GM18520 (cell line): ENCODE measurements around the gene SAT1.

Experiments used
- ATAC-seq: cut with Tn5 transposase; IDR thresholded peaks from one replicate; pipeline ENCODE4 v1.9.1; 2021; ENCODE audit not compliant: unreplicated experiment

SAT1 gene

DNA sequence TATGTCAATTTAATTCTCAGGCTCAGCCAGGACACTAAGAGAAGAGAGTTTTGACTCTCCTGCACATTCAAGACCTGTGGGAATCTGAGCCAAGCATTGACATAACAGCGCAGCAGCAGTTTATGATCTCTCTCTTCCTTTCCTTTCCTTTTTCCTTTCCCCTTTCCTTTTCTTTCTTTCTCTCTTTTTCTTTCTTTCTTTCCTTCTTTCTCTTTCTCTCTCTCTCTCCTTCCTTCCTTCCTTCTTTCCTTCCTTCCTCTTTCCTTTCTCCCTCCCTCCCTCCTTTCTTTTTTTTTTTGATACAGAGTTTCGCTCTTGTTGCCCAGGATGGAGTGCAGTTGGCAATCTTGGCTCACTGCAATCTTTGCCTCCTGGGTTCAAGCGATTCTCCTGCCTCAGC is 21.6 kb downstream of the SAT1 start:
- ATAC-seq, result no peak

DNA sequence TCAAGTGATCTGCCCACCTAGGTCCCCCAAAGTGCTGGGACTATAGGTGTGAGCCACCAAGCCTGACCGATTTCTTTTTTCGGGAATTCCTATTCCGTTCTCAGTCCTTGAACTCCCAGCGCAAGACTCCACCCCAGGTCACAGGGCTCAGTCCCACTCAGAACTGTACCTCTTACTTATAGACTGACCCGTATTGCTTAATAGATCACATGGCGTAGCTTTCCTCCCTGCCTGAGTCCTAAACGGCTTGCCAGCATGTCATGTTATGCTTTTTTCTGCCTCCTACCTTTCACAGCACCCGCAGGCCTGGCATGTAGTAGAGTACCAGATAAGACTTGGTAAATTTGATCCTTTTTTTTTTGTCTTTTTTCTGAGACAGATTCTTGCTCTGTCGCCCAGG is 22.4 kb downstream of the SAT1 start:
- no peak for ATAC-seq

DNA sequence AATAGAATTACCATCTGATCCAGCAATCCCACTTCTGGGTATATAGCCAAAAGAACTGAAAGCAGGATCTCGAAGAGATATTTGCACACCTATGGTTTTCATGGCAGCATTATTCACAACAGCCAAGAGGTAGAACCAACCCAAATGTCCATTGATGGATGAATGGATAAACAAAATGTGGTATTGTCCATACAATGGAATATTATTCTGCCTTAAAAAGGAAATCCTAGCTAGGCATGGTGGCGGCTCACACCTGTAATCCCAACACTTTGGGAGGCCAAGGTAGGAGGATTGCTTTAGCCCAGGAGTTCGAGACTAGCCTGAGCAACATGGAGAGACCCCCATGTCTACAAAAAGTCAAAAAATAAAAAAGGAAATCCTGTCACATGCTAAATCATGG is 27.3 kb downstream of the SAT1 start:
- no peak for ATAC-seq

DNA sequence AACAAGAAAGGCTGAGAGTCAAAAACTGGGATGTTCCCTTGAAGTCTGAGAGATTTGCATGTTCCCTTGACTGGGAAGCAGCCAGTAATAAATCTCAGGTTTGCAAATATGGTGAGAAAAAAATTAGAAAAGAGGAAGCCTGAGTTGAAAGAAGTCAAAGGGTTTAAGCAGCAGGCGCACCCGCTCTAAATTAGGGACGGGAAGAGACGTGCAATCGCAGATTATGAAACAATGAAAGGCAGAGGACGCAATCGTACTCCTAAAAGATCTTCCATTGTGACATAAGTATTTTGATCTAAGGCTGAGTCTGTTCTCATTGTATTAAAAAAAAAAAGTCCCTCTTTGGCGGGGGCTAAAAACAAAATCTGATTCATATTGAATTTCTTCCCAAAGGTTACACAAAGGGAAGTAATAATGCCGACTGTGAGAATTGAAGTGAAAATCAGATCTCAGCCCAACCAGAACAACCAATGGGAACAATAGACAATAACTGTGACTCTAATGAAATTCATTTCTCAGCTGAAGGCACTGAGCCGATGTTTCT is 28.2 kb downstream of the SAT1 start:
- no peak for ATAC-seq

DNA sequence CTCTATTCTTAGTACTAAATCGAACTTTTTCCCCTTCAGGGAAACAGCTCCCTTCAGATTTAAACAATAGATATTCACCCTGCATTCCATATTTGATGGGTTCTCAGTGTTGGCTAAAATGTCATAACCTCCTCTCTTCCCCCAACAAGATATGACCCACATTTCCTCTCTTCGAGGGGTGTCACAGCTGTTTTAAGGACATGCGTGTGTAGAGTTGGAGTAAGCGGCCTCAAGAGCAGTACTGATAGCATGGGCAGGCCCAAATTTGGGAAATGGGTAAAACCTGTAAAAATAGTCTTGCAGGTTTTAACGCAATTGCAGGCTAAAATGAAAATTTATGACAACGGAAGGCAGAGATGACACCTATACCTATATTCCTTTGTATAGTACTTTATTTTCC is 28.7 kb downstream of the SAT1 start:
- no peak for ATAC-seq

DNA sequence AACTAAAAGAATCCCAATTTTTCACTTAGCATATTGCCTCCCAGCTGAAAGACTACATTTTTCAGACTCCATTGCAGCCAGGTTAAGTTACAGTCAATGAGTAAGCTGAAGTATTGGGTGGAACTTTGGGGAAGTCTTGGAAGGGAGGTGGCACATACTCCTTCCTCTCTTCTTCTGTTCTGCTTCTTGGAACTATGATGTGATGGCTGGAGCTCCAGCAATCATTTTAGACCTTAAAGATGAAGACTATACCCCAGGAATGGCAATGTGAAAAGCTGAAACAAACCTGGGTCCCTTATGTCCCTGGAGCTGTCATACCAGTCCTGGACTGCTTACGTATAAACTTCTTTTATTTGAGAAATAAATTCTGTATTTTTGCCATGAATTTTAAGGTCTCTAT is 30.8 kb downstream of the SAT1 start:
- ATAC-seq, result no peak

DNA sequence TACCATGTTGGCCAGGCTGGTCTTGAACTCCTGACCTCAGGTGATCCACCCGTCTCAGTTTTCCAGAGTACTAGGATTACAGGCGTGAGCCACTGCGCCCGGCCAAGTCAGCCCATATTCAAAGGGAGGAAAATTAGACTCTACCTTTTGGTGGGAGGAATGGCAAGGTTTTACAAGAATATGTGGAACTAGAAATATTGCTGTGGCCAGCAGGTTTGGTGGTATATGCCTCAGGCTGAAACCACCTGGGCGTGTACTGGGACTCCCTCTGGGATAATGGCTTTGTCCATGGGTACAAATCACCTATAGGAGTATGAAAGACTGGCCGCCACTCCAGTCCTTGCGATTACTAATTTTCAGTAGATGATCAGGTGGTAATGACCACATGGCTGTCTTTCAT is 32.4 kb downstream of the SAT1 start:
- no peak for ATAC-seq

DNA sequence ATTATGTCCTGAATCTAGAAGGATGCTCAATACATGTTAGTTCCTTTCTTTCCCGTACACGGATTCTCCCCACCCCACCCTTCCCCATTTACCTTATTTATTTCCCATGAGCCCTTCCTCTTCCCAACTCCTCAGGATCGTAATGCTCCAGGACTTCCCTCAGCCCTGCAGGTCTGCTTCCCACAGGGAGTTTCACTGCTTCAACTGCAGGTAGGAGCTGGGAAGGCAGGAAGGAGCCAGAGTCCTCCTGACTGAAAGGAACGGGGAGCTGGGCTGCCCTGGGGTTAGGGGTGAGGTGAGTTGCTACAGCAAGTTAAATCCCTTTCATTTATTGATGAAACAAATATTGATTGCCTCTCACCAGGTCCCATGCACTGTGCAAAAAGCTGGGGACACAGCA is 33.2 kb downstream of the SAT1 start:
- no peak for ATAC-seq

DNA sequence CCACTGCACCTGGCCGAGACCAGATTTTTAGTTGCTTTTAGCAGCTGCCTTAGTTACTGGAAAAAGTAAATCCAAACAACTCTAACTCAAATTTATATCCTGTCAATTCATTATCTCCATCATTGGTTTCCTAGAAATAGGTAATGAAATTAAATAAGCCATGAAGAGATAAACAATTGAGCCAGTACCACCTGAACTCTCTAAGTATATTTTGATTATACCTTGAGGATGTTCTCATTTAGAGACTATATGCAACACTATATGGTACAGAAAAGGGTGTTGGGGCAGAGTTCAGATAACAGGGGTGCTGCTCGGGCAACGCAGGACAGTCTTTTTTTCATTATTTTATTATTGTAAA is 35.0 kb downstream of the SAT1 start:
- no peak for ATAC-seq

DNA sequence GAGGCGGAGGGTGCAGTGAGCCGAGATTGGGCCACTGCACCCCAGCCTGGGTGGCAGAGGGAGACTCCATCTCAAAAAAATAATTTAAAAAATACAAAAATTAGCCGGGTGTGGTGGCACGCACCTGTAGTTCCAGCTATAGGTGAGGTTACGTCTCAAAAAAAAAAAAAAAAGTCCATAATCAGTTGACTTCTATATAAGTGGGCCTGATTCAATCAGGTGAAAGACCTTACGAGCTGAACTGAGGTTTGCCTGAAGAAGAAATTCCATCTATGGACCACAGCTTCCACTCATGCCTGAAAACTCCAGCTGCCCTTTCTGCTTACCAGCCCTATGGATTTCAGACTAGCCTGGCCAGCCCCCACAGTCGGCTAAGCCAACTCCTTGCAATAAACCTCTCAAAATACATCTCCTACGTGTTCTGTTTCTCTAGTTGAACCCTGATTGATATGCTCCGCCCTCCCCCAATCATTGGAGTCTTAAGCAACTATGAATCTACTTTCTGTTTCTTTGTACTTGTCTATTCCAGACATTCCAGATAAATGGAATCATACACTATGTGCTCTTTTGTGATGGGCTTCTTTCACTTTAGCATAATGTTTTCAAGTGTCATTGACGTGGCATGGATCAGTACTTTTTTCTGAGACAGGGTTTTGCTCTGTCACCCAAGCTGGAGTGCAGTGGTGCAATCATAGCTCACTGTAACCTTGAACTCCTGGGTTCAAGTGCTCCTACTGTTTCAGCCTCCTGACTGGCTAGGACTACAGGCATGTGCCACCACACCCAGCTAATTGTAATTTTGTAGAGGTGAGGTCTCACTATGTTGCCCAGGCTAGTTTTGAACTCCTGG is 36.6 kb downstream of the SAT1 start:
- ATAC-seq, result no peak

DNA sequence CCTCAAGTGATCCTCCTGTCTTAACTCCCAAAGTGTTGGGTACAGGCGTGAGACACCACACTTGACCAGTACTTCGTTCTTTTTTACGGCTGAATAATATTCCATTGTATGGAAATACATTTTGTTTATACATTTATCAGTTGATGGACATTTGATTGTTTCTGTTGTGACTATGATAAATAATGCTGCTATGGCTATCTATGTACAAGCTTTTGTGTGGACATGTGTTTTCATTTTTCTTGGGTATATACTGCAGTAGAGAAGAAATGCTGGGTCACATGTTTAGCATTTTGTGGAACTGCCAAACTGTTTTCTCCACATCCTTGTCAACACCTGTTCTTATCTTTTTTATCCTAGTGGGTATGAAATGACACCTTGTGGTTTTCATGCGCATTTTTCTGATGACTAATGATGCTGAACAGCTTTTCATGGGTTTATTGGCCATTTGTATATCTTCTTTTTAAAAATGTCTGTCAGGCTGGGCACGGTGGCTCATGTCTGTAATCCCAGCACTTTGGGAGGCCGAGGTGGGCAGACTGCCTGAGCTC is 37.3 kb downstream of the SAT1 start:
- no peak for ATAC-seq

DNA sequence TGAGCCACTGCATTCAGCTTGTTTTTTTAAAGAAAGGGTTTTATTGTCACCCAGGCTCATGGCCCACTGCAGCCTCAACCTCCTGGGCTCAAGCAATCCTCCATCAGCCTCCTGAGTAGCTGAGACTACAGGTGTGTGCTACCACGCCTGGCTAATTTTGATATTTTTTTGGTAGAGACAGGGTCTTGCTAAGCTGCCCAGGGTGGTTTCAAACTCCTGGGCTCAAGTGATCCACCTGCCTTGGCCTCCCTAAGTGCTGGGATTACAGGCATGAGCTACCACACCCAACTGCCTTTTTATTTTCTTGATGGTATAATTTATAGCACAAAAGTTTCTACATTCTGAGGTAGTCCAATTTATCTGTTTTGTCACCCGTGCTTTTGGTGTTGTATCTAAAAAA is 38.9 kb downstream of the SAT1 start:
- no peak for ATAC-seq

DNA sequence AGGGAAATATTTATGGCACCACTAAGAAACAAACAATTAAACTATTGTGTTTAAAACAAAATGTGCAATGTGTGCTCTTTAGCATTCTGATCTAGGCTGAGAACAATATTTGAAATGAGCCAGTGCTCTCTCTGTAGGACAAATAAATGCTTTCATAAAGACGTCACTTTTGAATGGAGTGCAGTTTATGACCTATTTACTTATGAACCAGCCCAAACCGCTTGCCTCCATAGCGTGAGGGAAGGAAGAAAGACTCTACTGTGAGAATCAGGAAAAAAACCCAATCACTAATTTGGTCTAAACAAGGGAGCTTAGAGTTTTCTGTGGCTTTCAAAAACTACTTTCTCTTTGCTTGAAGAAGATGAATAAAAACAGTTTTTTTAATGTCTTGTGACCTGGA is 39.4 kb downstream of the SAT1 start:
- ATAC-seq, result no peak

DNA sequence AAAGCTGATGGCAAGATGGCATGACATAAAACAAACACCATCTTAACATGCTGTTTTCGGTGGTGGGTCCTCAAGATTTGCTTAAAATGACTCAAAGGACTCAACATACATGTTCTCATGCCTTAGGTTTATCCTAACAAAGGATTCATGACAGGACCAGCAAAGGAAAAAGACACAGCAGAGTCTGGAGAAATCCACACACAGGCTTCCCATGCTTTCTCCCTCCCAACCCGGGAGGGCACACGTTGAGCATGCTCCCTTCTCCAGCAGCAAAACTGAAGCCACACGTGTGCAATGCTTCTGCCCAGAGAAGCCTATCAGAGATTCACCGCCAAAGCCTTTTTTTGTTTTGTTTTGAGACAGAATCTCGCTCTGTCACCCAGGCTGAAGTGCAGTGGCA is 39.9 kb downstream of the SAT1 start:
- no peak for ATAC-seq

DNA sequence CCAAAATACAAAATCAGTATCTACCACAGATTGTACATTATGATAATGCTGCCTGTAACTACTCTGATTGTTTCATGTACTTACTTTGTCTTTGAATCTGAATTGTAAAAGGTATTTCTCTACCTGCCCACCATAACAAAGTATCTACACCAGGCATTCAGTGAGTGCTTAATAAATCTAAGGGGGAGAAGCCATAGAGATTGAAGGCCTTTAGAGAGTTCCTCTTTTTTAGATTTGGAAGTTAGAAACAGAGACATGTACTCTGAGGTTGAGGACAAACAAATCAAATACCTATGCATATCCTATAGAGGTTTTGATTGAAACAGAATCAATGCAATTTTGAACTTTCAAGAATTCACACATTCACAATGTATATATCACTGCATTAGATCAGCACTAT is 42.7 kb downstream of the SAT1 start:
- ATAC-seq, result no peak

DNA sequence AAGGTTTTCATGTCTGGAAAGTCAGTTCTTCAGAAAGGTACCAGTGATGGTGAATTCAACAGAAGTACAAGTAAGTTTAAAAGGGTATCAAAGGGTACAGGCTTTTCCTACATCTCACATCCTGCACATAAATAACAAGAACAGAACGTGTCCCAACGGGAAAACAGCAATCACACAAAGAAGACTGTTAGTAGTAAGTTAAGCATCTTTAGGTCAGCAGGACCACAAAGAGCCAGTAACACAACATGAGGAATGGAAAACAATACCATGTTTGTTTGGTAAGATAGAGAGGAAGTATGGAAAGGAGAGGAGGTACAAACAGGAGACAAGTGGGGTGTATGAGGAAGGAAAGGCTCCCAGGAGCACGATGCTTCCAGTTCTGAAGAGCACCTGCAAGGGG is 43.2 kb downstream of the SAT1 start:
- no peak for ATAC-seq

DNA sequence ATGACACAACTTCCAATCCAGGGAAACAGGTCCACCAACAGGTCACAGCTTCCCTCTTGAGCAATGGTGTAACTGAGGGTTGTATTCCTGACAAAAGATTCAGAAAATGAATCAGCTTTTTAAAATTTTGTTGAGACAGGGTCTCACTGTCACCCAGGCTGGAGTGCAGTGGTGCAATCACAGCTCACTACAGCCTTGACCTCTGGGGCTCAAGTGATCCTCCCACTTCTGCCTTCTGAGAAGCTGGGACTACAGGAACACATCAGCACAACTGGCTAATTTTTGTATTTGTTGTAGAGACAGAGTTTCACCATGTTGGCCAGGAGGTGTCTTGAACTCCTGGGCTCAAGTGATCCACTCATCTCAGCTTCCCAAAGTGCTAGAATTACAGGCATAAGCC is 43.7 kb downstream of the SAT1 start:
- ATAC-seq, result no peak

DNA sequence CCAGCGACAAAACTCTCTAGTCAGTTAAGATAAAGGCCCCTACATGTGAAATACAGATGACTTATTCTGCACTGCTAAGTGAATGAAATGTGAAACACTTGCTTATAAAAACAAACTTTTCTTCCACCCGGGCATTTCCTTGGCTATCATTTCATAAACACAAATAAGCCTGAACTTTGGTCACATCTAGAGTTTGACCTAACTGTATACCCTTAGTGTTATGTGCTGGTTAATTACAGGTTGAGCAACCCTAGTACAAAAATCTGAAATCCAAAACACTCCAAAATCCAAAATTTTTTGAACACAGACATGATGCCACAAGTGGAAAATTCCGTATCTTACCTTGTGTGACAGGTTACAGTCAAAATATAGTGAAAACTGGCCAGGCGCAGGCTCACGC is 45.9 kb downstream of the SAT1 start:
- no peak for ATAC-seq

DNA sequence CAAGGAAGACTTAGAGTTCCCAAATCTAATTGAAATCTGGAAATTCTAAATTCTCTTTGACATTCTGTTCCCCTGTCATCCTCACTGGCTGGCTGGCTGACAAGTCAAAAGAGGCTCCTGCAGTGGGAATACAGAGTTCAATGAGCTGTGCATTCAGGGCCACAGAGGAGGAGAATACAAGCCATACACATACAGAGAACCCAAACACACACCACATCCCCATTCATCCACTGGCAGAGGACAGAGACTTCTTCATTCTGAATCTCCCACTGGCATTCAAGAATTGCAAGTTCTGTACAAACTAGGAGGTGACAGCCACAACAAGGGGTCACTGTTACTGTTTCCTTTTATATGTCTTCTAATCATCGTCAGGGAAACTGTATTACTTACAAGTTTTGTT is 49.7 kb downstream of the SAT1 start:
- ATAC-seq, result no peak
